Smooth muscle cell (in vitro differentiated cells): ENCODE results near the gene CACNA2D3. TPM values are rescaled to one million over a fixed set of nuclear protein-coding genes. Genes with fewer than 3 reads are reported as not detected.

Experiments
- DNase-seq: peaks from one replicate; lab custom pipeline; 2025; ENCODE audit not compliant: unreplicated experiment; lab: John Stamatoyannopoulos, UW
- H2AFZ ChIP-seq: fragments of 200-600 bp; sonication (generic); 2 replicates; pipeline ENCODE4 v1.6.0; 2016; ENCODE audit warnings: antibody characterized with exemption, low read depth, mild to moderate bottlenecking
- H3F3A ChIP-seq: fragments of 200-600 bp; sonication (generic); 2 replicates; pipeline ENCODE4 v1.6.0; 2017; ENCODE audit warnings: antibody characterized with exemption, low read depth
- H3K27ac ChIP-seq: fragments of 200-600 bp; sonication (generic); 2 replicates; pipeline ENCODE4 v1.5.1; 2016; ENCODE audit warnings: low read depth, mild to moderate bottlenecking
- H3K27me3 ChIP-seq: fragments of 200-600 bp; sonication (generic); 2 replicates; pipeline ENCODE4 v1.6.1; 2016; ENCODE audit warnings: low read depth, mild to moderate bottlenecking
- H3K36me3 ChIP-seq: fragments of 200-600 bp; sonication (generic); 2 replicates; pipeline ENCODE4 v1.5.1; 2016; ENCODE audit warnings: low read depth
- H3K4me1 ChIP-seq: fragments of 200-600 bp; sonication (generic); 2 replicates; pipeline ENCODE4 v1.5.1; 2016; ENCODE audit warnings: low read depth
- H3K4me2 ChIP-seq: fragments of 200-600 bp; sonication (generic); 2 replicates; pipeline ENCODE4 v1.6.0; 2016; ENCODE audit warnings: mild to moderate bottlenecking
- H3K4me3 ChIP-seq: fragments of 200-600 bp; sonication (generic); 2 replicates; pipeline ENCODE4 v1.5.1; 2016; ENCODE audit warnings: mild to moderate bottlenecking
- H3K79me2 ChIP-seq: fragments of 200-600 bp; sonication (generic); 2 replicates; pipeline ENCODE4 v1.6.0; 2016; ENCODE audit warnings: low read depth, mild to moderate bottlenecking
- H3K9ac ChIP-seq: fragments of 200-600 bp; sonication (generic); 2 replicates; pipeline ENCODE4 v1.6.0; 2016; ENCODE audit warnings: low read depth
- H3K9me3 ChIP-seq: fragments of 200-600 bp; sonication (generic); replicated peaks from 2 replicates; pipeline ENCODE4 v1.5.1; 2016; ENCODE audit warnings: low read depth
- H4K20me1 ChIP-seq: fragments of 200-600 bp; sonication (generic); 2 replicates; pipeline ENCODE4 v1.6.0; 2016; ENCODE audit warnings: low read depth
- CTCF ChIP-seq: fragments of 200-600 bp; sonication (generic); IDR thresholded peaks from 2 replicates; pipeline ENCODE4 v1.5.1; 2017; ENCODE audit warnings: borderline replicate concordance, mild to moderate bottlenecking, antibody characterized with exemption; ENCODE audit not compliant: insufficient read depth, poor library complexity, severe bottlenecking
- WGBS: methylation state at CpG from one replicate; pipeline ENCODE4 v1.1.7; 2016; ENCODE audit warnings: low lambda C conversion rate; 5-methylcytosine and 5-hydroxymethylcytosine counted together
- polyA plus RNA-seq: library from polyadenylated mRNA; unstranded; fragments of >200 nt; fragmentation: Nextera tagmentation; extraction: Ambion mirVana; gene quantifications from 2 replicates; pipeline ENCODE4 v1.2.1, GENCODE V29; 2016
- total RNA-seq: library from RNA; depleted of rRNA; stranded (reverse); fragments of >200 nt; gene quantifications from 2 replicates; pipeline ENCODE4 v1.2.3, GENCODE V29; 2014

Gene CACNA2D3
- total and polyA plus RNA-seq, 2 experiments from 2014 or later, result 0.15 to 0.90 TPM

DNA sequence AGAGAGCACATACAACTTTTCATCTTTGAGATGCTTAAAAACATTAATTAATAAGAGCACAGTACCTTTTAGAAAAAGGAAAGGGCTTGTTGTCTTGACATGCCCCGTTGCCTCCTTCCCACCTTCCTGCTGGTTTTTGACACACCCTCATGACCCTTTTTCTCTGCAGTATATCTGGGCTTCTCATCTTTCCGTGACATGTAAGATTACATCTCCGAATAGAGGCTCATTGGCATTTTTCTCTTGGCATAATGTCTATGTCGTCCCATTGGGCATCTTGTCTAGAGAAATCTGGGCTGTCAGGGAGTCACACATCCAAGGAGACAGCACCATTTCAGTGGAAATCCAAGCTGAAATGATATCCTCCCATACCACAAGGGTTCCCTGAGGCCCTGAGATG is 741.4 kb downstream of the CACNA2D3 start:
- peaks cover 9% of the 10 kb centered on the region for H3K4me1 ChIP-seq

GRCh38 chr3:54865316-54865715 is 743.0 kb downstream of the CACNA2D3 start:
- Histone ChIP-seq H4K20me1 (no peaks in the 10 kb centered on the region), H3K79me2 (no peaks in the 10 kb centered on the region), H3K4me3 (no peak overlapping the region), H3K9me3 (no peaks in the 10 kb centered on the region), H3K4me1 (peaks cover 9% of the 10 kb centered on the region), H3K36me3 (no peaks in the 10 kb centered on the region), H2AFZ (no peak overlapping the region), H3K4me2 (no peak overlapping the region), H3F3A (no peaks in the 10 kb centered on the region), H3K27ac (no peak overlapping the region), H3K27me3 (no peaks in the 10 kb centered on the region), H3K9ac (no peak overlapping the region)
- no peak for DNase-seq
- WGBS, result 94% methylated on average over 4 of the region's 4 CpGs
- no peak for TF ChIP-seq CTCF

More for the DNA sequence above, 741.4 kb downstream of the CACNA2D3 start:
- no peak overlapping the region for H3K9ac ChIP-seq
- WGBS, result 62% methylated on average over 4 of the region's 4 CpGs
- no peaks in the 10 kb centered on the region for H3F3A ChIP-seq
- no peaks in the 10 kb centered on the region for H3K9me3 ChIP-seq
- H3K27me3 ChIP-seq, result no peaks in the 10 kb centered on the region
- H3K4me3 ChIP-seq, result no peak overlapping the region
- H3K79me2 ChIP-seq, result no peaks in the 10 kb centered on the region
- no peak overlapping the region for H2AFZ ChIP-seq
- no peak for DNase-seq
- H3K27ac ChIP-seq, result peak overlapping the region; percentile 66
- no peaks in the 10 kb centered on the region for H3K36me3 ChIP-seq
- TF ChIP-seq CTCF, result no peak
- H4K20me1 ChIP-seq, result no peaks in the 10 kb centered on the region
- peak overlapping the region; percentile 73 for H3K4me2 ChIP-seq

- no peak for TF ChIP-seq CTCF
- H3K9me3 ChIP-seq, result no peaks in the 10 kb centered on the region
- peaks cover 9% of the 10 kb centered on the region for H3K4me1 ChIP-seq
- H3K27ac ChIP-seq, result no peak overlapping the region
- 94% methylated on average over 4 of the region's 4 CpGs for WGBS
- H4K20me1 ChIP-seq, result no peaks in the 10 kb centered on the region
- no peak overlapping the region for H3K4me2 ChIP-seq
- no peaks in the 10 kb centered on the region for H3K27me3 ChIP-seq
- H3K36me3 ChIP-seq, result no peaks in the 10 kb centered on the region
- no peak overlapping the region for H3K9ac ChIP-seq
- H3F3A ChIP-seq, result no peaks in the 10 kb centered on the region
- DNase-seq, result no peak
- H3K4me3 ChIP-seq, result no peak overlapping the region
- no peak overlapping the region for H2AFZ ChIP-seq
- H3K79me2 ChIP-seq, result no peaks in the 10 kb centered on the region
These were observed 743.9 kb downstream of the CACNA2D3 start for GRCh38 chr3:54866251-54866650.

DNA sequence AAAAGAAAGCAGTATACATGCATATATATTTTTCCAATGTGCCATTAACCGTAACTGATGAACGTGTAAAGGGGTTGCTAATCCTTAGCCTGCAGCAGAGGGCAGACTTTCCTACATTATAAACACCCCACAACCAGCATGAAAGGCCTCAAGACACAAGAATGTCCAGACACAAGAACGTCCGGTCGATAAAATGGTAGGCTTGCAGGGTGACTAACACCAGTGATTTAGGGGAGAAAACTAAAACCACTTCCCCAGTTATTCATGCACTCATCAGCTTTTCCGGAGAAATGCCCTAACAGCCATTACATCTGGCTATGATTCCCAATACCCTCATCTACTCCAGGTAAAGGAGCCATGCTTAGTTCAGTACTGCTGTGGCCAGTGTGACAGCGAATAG is 748.1 kb downstream of the CACNA2D3 start:
- WGBS, result 14% methylated on average over 7 of the region's 7 CpGs
- peak overlapping the region; percentile 63 for H3K4me2 ChIP-seq
- no peaks in the 10 kb centered on the region for H4K20me1 ChIP-seq
- H2AFZ ChIP-seq, result no peak overlapping the region
- no peak overlapping the region for H3K4me3 ChIP-seq
- H3K4me1 ChIP-seq, result no peaks in the 10 kb centered on the region
- peak; percentile 54 for TF ChIP-seq CTCF
- no peak for DNase-seq
- H3K27me3 ChIP-seq, result no peaks in the 10 kb centered on the region
- H3K9ac ChIP-seq, result no peak overlapping the region
- no peaks in the 10 kb centered on the region for H3K9me3 ChIP-seq
- H3K27ac ChIP-seq, result peak overlapping the region; percentile 68
- H3K36me3 ChIP-seq, result no peaks in the 10 kb centered on the region
- no peaks in the 10 kb centered on the region for H3K79me2 ChIP-seq
- peaks cover 5% of the 10 kb centered on the region for H3F3A ChIP-seq
